Keratinocyte (primary cell): ENCODE data around the gene RNF115. TPM values are rescaled to one million over a fixed set of nuclear protein-coding genes. Genes with fewer than 3 reads are reported as not detected.

ENCODE experiments used
- DNase-seq: peaks from one replicate; pipeline ENCODE4 v3.0.0-alpha.2; 2011; ENCODE audit warnings: low read depth, missing footprints, low spot score
- FAIRE-seq: peaks from 2 replicates; lab custom pipeline; 2011; peaks lifted over from hg19 to GRCh38; lab: Jason Lieb, UNC
- H2AFZ ChIP-seq: 2 replicates; pipeline ENCODE4 v1.6.0; 2012; ENCODE audit warnings: low read length, control low read depth, inconsistent platforms; ENCODE audit not compliant: control insufficient read depth
- H3K27ac ChIP-seq: 2 replicates; pipeline ENCODE4 v1.5.1; 2011; ENCODE audit warnings: low read length; ENCODE audit not compliant: control insufficient read depth, insufficient read depth
- H3K27me3 ChIP-seq: 3 replicates; pipeline ENCODE4 v1.6.0; 2011; ENCODE audit warnings: low read length; ENCODE audit not compliant: control insufficient read depth, insufficient read depth; ENCODE audit errors: extremely low read depth
- H3K36me3 ChIP-seq, 2 experiments: 2 replicates in 1 of 2; 3 replicates in 1 of 2; pipeline ENCODE4 v1.5.1; 2011; ENCODE audit warnings: low read length in 2 of 2, mild to moderate bottlenecking in 1 of 2; ENCODE audit not compliant: control insufficient read depth in 2 of 2, insufficient read depth in 2 of 2; ENCODE audit errors: extremely low read depth in 1 of 2
- H3K4me1 ChIP-seq: 3 replicates; pipeline ENCODE4 v1.5.1; 2011; ENCODE audit warnings: low read length; ENCODE audit not compliant: control insufficient read depth, insufficient read depth; ENCODE audit errors: extremely low read depth
- H3K4me2 ChIP-seq: 3 replicates; pipeline ENCODE4 v1.6.0; 2011; ENCODE audit warnings: low read depth, low read length; ENCODE audit not compliant: control insufficient read depth, insufficient read depth; ENCODE audit errors: extremely low read depth
- H3K4me3 ChIP-seq, 3 experiments: fragments of 200-600 bp in 1 of 3; sonication (generic) in 1 of 3; 2 replicates in 2 of 3; 3 replicates in 1 of 3; pipeline ENCODE4 v1.5.1; 2011 to 2016; ENCODE audit warnings: low read length in 3 of 3, mild to moderate bottlenecking in 3 of 3, control low read depth in 2 of 3, inconsistent platforms in 1 of 3, low read depth in 1 of 3, mixed read lengths in 1 of 3, mixed run types in 1 of 3, moderate library complexity in 1 of 3; ENCODE audit not compliant: control insufficient read depth in 2 of 3, insufficient read depth in 2 of 3; ENCODE audit errors: extremely low read depth in 1 of 3
- H3K79me2 ChIP-seq: 2 replicates; pipeline ENCODE4 v1.6.0; 2012; ENCODE audit warnings: low read length; ENCODE audit not compliant: control insufficient read depth, insufficient read depth
- H3K9ac ChIP-seq: 3 replicates; pipeline ENCODE4 v1.6.0; 2011; ENCODE audit warnings: low read length; ENCODE audit not compliant: control insufficient read depth, insufficient read depth; ENCODE audit errors: extremely low read depth
- H3K9me1 ChIP-seq: 3 replicates; pipeline ENCODE4 v1.6.0; 2011; ENCODE audit warnings: low read length; ENCODE audit not compliant: control insufficient read depth, insufficient read depth; ENCODE audit errors: extremely low read depth
- H3K9me3 ChIP-seq: 2 replicates; pipeline ENCODE4 v1.5.1; 2012; ENCODE audit warnings: low read depth, low read length; ENCODE audit not compliant: control insufficient read depth
- H4K20me1 ChIP-seq: 3 replicates; pipeline ENCODE4 v1.6.0; 2011; ENCODE audit warnings: low read length; ENCODE audit not compliant: control insufficient read depth, insufficient read depth; ENCODE audit errors: extremely low read depth
- EZH2 ChIP-seq: IDR thresholded peaks from one replicate; pipeline ENCODE4 v1.6.1; 2012; ENCODE audit warnings: inconsistent platforms, mild to moderate bottlenecking, low read length, moderate library complexity
- dilution Hi-C: fragments of 300-500 bp; cut with MboI; formaldehyde crosslinking; loops from one replicate; pipeline ENCODE4 v1.7.0; 2020; ENCODE audit warnings: low sequenced_read_pairs; ENCODE audit not compliant: extremely low pct_ligation_motif_present
- polyA plus RNA-seq, 5 experiments: library from polyadenylated mRNA; depleted of rRNA in 3 of 5; stranded (reverse) in 3 of 5; stranded (forward) in 1 of 5; unstranded in 1 of 5; fragments of >200 nt; gene quantifications; 1 replicate in 1 of 5; 2 replicates in 3 of 5; 3 replicates in 1 of 5; pipeline versions ENCODE4 v1.2.1 to v1.2.3, GENCODE V29; 2011 to 2012; ENCODE audit warnings: missing spikeins in 2 of 5, low read depth in 1 of 5, low replicate concordance in 1 of 5
- TF ChIP-seq, protein P1 (sequence below), 3 experiments: IDR thresholded peaks in 1 of 3; conservative IDR thresholded peaks in 1 of 3; optimal IDR thresholded peaks in 1 of 3; 2 replicates in 2 of 3; 3 replicates in 1 of 3; pipeline versions ENCODE3 to v1.5.1; 2011; ENCODE audit warnings: low read length in 3 of 3, mild to moderate bottlenecking in 3 of 3, moderate library complexity in 2 of 3, control low read depth in 1 of 3, inconsistent platforms in 1 of 3; ENCODE audit not compliant: insufficient read depth in 2 of 3; ENCODE audit errors: extremely low read depth in 1 of 3

RNF115 gene
- polyA plus RNA-seq, 1 donor (not counting 4 experiments of a cell fraction or from before 2014, with no cell fraction given): 10.1 TPM

DNA sequence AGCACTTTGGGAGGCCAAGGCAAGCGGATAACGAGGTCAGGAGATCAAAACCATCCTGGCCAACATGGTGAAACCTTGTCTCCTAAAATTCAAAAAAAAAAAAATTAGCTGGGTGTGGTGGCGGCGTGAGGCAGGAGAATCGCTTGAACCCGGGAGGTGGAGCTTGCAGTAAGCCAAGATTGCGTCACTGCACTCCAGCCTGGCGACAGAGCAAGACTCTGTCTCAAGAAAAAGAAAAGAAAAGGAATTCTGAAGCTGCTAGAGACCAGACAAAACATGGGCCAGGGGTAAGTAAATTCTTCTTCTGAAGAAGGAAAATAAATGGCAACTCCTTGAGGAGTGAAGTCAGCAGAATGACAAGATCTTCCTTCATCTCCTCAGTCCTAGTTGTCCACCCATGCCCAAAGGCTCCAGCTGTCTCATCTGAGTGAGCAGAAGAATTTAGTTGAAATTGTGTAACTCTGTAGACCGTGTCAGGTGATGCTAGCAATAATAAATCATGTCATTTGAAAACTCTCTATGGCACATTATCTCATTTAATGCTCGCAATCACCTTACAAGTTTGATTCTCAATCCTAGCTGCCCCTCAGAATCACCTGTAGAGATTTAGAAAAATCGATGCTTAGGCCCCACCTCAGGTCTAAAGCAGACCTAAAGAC is 131.0 kb downstream of the RNF115 start:
- Histone ChIP-seq H3K9ac (no peak overlapping the region), H3K4me1 (peaks cover 23% of the 10 kb centered on the region), H3K9me3 (no peaks in the 10 kb centered on the region), H2AFZ (no peak overlapping the region), H4K20me1 (no peaks in the 10 kb centered on the region), H3K9me1 (no peaks in the 10 kb centered on the region), H3K36me3 (no peaks in the 10 kb centered on the region), H3K4me2 (no peak overlapping the region), H3K79me2 (no peaks in the 10 kb centered on the region), H3K27me3 (no peaks in the 10 kb centered on the region), H3K4me3 (no peak overlapping the region), H3K27ac (no peak overlapping the region)
- DNase-seq: no peak
- dilution Hi-C loops: no loop called here
- no peak for FAIRE-seq
- TF ChIP-seq EZH2: no peak
- TF ChIP-seq, protein P1, sequence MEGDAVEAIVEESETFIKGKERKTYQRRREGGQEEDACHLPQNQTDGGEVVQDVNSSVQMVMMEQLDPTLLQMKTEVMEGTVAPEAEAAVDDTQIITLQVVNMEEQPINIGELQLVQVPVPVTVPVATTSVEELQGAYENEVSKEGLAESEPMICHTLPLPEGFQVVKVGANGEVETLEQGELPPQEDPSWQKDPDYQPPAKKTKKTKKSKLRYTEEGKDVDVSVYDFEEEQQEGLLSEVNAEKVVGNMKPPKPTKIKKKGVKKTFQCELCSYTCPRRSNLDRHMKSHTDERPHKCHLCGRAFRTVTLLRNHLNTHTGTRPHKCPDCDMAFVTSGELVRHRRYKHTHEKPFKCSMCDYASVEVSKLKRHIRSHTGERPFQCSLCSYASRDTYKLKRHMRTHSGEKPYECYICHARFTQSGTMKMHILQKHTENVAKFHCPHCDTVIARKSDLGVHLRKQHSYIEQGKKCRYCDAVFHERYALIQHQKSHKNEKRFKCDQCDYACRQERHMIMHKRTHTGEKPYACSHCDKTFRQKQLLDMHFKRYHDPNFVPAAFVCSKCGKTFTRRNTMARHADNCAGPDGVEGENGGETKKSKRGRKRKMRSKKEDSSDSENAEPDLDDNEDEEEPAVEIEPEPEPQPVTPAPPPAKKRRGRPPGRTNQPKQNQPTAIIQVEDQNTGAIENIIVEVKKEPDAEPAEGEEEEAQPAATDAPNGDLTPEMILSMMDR (optimal IDR thresholded peaks at IDR 0.05 in 1 of 3, IDR thresholded peaks at IDR 0.05 in 1 of 3, conservative IDR thresholded peaks at IDR 0.05 in 1 of 3; ENCODE audit: extremely low read depth in 1 of 3, insufficient read depth in 2 of 3, low read length in 3 of 3): no peak

DNA sequence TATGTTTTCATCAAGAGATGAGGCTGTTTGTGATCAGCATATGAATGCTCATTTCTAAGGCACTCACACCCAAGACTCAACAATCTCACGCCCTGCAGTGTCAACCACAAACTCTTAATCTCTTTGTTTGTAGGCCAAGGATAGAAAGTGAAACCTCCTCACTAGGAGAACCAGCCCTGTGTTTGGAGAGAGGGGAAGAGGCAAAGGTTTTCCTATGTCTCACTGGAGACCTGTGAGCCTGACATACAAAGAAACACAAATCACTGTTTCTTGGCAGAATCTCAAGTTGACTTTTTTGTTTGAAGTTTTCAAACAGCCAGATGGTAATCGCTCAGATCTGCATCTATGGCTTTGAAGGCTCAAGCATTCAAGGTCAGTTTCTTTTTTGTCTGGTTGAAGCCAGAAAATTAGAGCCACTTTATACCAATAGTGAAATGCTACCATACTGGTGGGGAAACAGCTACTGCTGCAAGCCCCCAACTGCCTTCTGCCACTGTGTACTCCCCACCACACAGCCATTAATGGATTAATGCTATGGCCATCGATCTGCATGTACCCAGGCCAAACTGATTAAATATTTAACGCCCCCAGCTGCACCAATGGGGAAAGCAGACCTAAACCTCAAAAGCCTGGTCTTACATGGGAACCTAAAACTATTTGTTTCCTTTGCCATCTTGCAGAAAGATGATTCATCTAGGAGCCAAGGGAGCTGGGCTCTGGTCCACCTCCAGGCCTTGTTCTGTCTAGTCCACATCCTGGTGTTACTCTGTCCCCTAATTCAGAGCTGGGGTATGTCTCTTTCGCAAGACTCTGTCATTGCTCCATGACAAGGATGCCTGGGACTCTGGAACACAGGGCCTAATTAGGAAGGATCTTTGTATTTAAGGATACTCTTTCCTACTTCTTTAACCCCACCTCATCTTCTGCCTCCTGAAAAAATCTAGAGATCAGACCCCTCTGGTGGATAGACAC is 133.0 kb downstream of the RNF115 start:
- dilution Hi-C loops: no loop called here
- Histone ChIP-seq H3K27me3 (no peaks in the 10 kb centered on the region), H3K4me1 (peaks cover 23% of the 10 kb centered on the region), H3K9me1 (no peaks in the 10 kb centered on the region), H3K9ac (no peak overlapping the region), H3K36me3 (no peaks in the 10 kb centered on the region), H3K27ac (peak overlapping the region; percentile 22), H3K4me3 (peak overlapping the region in 1 of 3 experiments; percentile 3), H3K4me2 (peak overlapping the region; percentile 71), H4K20me1 (no peaks in the 10 kb centered on the region), H2AFZ (peak overlapping the region; percentile 12), H3K9me3 (no peaks in the 10 kb centered on the region), H3K79me2 (no peaks in the 10 kb centered on the region)
- DNase-seq: no peak
- FAIRE-seq: peak; percentile 77
- no peak for TF ChIP-seq EZH2
- TF ChIP-seq, protein P1 (optimal IDR thresholded peaks at IDR 0.05 in 1 of 3, IDR thresholded peaks at IDR 0.05 in 1 of 3, conservative IDR thresholded peaks at IDR 0.05 in 1 of 3; ENCODE audit: extremely low read depth in 1 of 3, insufficient read depth in 2 of 3, low read length in 3 of 3): no peak
